GM19463 (cell line): ENCODE measurements around the gene GNG8.
"Not testable (repeated sequence)": the region's sequence is repeated elsewhere in the genome, so short reads cannot be mapped to it uniquely, and the experiment has no call there.

Source experiments
- ATAC-seq: cut with Tn5 transposase; IDR thresholded peaks from one replicate; pipeline ENCODE4 v1.9.1; 2021; ENCODE audit warnings: mild to moderate bottlenecking, moderate library complexity; ENCODE audit not compliant: unreplicated experiment

Gene GNG8

GRCh38 chr19:46648060-46648960 is 12.3 kb upstream of the GNG8 start:
- no peak for ATAC-seq

- no peak for ATAC-seq
Measured at GRCh38 chr19:46646402-46646801, 10.4 kb upstream of the GNG8 start.

- no peak for ATAC-seq
Measured at GRCh38 chr19:46644720-46645119, 8.7 kb upstream of the GNG8 start.

GRCh38 chr19:46640656-46641055 is 4.7 kb upstream of the GNG8 start:
- ATAC-seq, result no peak

GRCh38 chr19:46639358-46640182 is 3.6 kb upstream of the GNG8 start:
- no peak for ATAC-seq

- no peak for ATAC-seq
Measured at GRCh38 chr19:46637224-46637623, 1.2 kb upstream of the GNG8 start.

GRCh38 chr19:46634656-46635218 is 1.3 kb downstream of the GNG8 start:
- ATAC-seq, result no peak

- peak; percentile 49 for ATAC-seq
Measured at GRCh38 chr19:46634045-46634655, 1.9 kb downstream of the GNG8 start.

GRCh38 chr19:46633130-46633529 is 2.9 kb downstream of the GNG8 start:
- no peak for ATAC-seq

GRCh38 chr19:46631481-46631880 is 4.5 kb downstream of the GNG8 start:
- ATAC-seq, result no peak

GRCh38 chr19:46630586-46631205 is 5.3 kb downstream of the GNG8 start:
- ATAC-seq, result no peak

GRCh38 chr19:46629546-46630025 is 6.4 kb downstream of the GNG8 start:
- ATAC-seq, result no peak

GRCh38 chr19:46628970-46629369 is 7.0 kb downstream of the GNG8 start:
- ATAC-seq, result not testable (repeated sequence)

- ATAC-seq, result no peak
Measured at GRCh38 chr19:46626446-46626845, 9.6 kb downstream of the GNG8 start.

- no peak for ATAC-seq
Measured at GRCh38 chr19:46625731-46626130, 10.3 kb downstream of the GNG8 start.

- ATAC-seq, result no peak
Measured at GRCh38 chr19:46624958-46625661, 10.9 kb downstream of the GNG8 start, which contains the start of gene PTGIR. TSS of gene PTGIR (minus strand) at chr19:46625089. CDS start at chr19:46624225, 864 bp downstream.

GRCh38 chr19:46623915-46624502 is 12.0 kb downstream of the GNG8 start:
- ATAC-seq, result no peak

- no peak for ATAC-seq
Measured at GRCh38 chr19:46622118-46622446, 13.9 kb downstream of the GNG8 start.
